ENCODE measurements around the gene ANHX. TPM values are rescaled to one million over a fixed set of nuclear protein-coding genes. Genes with fewer than 3 reads are reported as not detected.
"Not testable (repeated sequence)": the region's sequence is repeated elsewhere in the genome, so short reads cannot be mapped to it uniquely, and the experiment has no call there.

The ANHX gene
- total RNA-seq = under 1 TPM in 1 of 4 donors, not detected in 3; 0.13 TPM

DNA sequence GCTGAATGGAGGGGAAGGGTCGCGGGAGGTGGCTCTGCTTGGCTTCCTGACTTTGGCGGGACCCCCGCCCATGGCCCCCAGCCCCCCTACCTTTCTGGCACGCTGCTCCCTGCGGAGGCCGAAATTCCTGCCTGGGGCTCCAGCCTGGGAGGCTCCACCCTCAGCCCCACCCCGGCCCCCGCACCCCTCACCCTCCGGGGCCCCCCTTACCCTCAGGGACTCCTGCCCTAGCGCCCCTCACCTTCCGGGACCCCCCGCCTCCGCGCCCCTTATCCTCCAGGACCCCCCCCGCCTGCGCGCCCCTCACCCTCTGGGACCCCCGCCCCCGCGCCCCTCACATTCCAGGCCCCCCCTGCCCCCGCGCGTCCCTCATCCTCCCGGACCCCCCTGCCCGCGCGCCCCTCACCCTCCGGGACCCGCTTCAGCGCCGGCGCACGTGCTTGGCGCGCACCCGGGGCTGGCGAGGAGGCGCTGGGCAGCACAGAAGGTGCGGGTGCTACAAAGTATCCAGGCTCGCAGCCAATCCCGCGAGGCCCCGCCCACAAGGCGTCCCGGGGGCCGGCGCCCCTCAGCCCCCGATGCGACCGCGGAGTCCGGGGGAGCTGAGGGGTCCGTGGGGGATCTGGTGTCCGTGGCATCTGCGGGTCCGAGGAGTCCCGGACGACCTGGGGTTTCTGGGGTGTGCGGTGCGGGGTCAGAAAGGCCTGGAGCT is at the start of gene ANHX:
Gene ANHX (minus strand): TSS at position 477 of the 712 bp plus-strand sequence. CDS start 1,521 bp downstream, outside the sequence.
- Histone ChIP-seq H3K36me3 (no peaks in the 10 kb centered on the region), H3K27me3 (no peaks in the 10 kb centered on the region), H3K9me3 (no peaks in the 10 kb centered on the region), H3K4me3 (replicated peaks in 1 of 3) (no peak within 1 kb of the TSS), H3K27ac (no peak within 1 kb of the TSS), H3K4me1 (no peaks in the 10 kb centered on the region)
- TF ChIP-seq POLR2A (IDR thresholded peaks at IDR 0.05) = no peak
- TF ChIP-seq, protein P1, sequence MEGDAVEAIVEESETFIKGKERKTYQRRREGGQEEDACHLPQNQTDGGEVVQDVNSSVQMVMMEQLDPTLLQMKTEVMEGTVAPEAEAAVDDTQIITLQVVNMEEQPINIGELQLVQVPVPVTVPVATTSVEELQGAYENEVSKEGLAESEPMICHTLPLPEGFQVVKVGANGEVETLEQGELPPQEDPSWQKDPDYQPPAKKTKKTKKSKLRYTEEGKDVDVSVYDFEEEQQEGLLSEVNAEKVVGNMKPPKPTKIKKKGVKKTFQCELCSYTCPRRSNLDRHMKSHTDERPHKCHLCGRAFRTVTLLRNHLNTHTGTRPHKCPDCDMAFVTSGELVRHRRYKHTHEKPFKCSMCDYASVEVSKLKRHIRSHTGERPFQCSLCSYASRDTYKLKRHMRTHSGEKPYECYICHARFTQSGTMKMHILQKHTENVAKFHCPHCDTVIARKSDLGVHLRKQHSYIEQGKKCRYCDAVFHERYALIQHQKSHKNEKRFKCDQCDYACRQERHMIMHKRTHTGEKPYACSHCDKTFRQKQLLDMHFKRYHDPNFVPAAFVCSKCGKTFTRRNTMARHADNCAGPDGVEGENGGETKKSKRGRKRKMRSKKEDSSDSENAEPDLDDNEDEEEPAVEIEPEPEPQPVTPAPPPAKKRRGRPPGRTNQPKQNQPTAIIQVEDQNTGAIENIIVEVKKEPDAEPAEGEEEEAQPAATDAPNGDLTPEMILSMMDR (IDR thresholded peaks at IDR 0.05) = no peak
- DNase-seq = no peak
- WGBS, 2 donors = 41 to 80% methylated on average over 1 to 10 of the region's 61 CpGs
- intact Hi-C loops (cut with DNase I) = no loop called here

- H3K4me1 ChIP-seq; H3K27me3 ChIP-seq; H3K9me3 ChIP-seq; H3K27ac ChIP-seq; H3K36me3 ChIP-seq; intact Hi-C loops (cut with DNase I); DNase-seq; H3K4me3 ChIP-seq (replicated peaks in 1 of 3): not testable (repeated sequence)
- 81 to 86% methylated on average over 11 of the region's 11 CpGs for WGBS, 2 donors
Observed at GRCh38 chr12:133264668-133265067, 29.0 kb upstream of the ANHX start.

GRCh38 chr12:133264173-133264572 is 28.5 kb upstream of the ANHX start:
- no peaks in the 10 kb centered on the region for H3K4me1 ChIP-seq
- intact Hi-C loops (cut with DNase I) = no loop called here
- WGBS, 2 donors = 72 to 80% methylated on average over 17 to 33 of the region's 33 CpGs
- no peaks in the 10 kb centered on the region for H3K36me3 ChIP-seq
- no peaks in the 10 kb centered on the region for H3K9me3 ChIP-seq
- H3K4me3 ChIP-seq (replicated peaks in 1 of 3) = no peak overlapping the region
- no peak overlapping the region for H3K27ac ChIP-seq
- DNase-seq = no peak
- TF ChIP-seq, protein P1 (IDR thresholded peaks at IDR 0.05) = no peak
- no peak for TF ChIP-seq POLR2A (IDR thresholded peaks at IDR 0.05)
- H3K27me3 ChIP-seq = no peaks in the 10 kb centered on the region

DNA sequence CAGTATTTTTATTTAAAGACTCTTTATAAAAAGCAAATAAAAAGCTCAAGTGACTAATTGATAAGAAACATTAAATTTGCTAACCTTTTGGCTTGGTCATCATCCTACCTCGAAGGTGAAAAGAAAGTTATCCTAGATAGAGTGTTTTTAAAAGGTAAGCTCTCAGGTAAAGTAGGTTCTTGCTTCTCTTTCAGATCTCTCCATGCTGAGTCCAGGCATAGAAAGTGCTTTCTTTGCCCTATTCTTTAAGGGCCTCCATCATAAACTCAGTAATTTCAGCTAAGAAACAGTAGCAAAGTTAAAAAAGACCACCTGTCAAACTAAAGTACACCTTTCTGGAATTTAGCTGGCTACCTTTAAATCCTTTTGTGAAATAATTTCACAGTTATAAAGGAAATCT is 20.6 kb upstream of the ANHX start:
- TF ChIP-seq, protein P1 (IDR thresholded peaks at IDR 0.05) = no peak
- TF ChIP-seq POLR2A (IDR thresholded peaks at IDR 0.05) = no peak
- 31 to 43% methylated on average over 1 of the region's 1 CpG for WGBS, 2 donors
- Histone ChIP-seq H3K4me1 (no peaks in the 10 kb centered on the region), H3K36me3 (no peaks in the 10 kb centered on the region), H3K9me3 (no peaks in the 10 kb centered on the region), H3K27me3 (no peaks in the 10 kb centered on the region), H3K4me3 (replicated peaks in 1 of 3) (no peak overlapping the region), H3K27ac (no peak overlapping the region)
- DNase-seq = no peak
- intact Hi-C loops (cut with DNase I) = no loop called here

DNA sequence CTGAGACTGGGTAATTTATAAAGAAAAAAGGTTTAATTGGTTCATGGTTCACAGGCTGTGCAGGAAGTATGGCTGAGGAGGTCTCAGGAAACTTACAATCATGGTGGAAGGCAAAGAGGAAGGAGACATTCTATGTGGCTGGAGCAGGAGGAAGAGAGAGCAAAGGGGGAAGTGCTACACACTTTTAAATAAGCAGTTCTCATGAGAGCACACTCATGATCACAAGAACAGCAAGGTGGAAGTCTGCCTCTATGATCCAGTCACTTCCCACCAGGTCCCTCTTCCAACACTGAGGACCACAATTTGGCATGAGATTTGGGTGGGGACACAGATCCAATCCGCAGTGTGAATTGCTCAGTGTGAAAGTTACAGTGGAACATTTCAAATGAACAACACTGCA is 20.2 kb upstream of the ANHX start:
- H3K4me3 ChIP-seq (replicated peaks in 1 of 3); H3K9me3 ChIP-seq; H3K27ac ChIP-seq; H3K4me1 ChIP-seq; intact Hi-C loops (cut with DNase I); DNase-seq; H3K27me3 ChIP-seq; H3K36me3 ChIP-seq: not testable (repeated sequence)
- WGBS, 2 donors = 32 to 62% methylated on average over 1 of the region's 1 CpG

DNA sequence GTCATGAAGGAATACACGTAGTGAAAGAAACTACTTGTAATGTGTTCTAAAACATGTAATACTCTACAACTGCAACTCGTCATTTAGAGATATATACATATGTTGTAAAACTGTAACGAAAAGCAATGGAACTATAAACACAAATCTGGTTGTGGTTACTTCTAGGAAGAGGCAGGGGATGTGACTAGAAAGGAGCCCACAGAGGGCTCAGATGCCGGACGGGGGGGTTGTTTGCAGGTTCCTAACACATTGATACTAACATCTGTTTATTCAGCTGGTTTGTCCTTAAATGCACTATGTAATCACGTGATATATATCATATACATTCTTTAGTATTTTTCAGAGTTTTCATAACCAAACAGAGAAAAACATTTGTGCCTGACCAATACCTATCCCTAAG is 16.1 kb upstream of the ANHX start:
- no peaks in the 10 kb centered on the region for H3K36me3 ChIP-seq
- intact Hi-C loops (cut with DNase I) = no loop called here
- TF ChIP-seq, protein P1 (IDR thresholded peaks at IDR 0.05) = no peak
- no peak for TF ChIP-seq POLR2A (IDR thresholded peaks at IDR 0.05)
- 60 to 70% methylated on average over 6 of the region's 6 CpGs for WGBS, 2 donors
- no peak overlapping the region for H3K27ac ChIP-seq
- H3K4me3 ChIP-seq (replicated peaks in 1 of 3) = no peak overlapping the region
- DNase-seq = no peak
- H3K9me3 ChIP-seq = no peaks in the 10 kb centered on the region
- H3K27me3 ChIP-seq = no peaks in the 10 kb centered on the region
- no peaks in the 10 kb centered on the region for H3K4me1 ChIP-seq
